Umbilical cord (tissue), 2 donors: ENCODE results near the gene C19orf53. TPM values are rescaled to one million over a fixed set of nuclear protein-coding genes. Genes with fewer than 3 reads are reported as not detected.
"Not testable (repeated sequence)": the region's sequence is repeated elsewhere in the genome, so short reads cannot be mapped to it uniquely, and the experiment has no call there.

Source experiments
- DNase-seq: peaks from one replicate; pipeline ENCODE4 v3.0.0-alpha.2; 2015; ENCODE audit warnings: low spot score
- total RNA-seq: library from RNA; depleted of rRNA; stranded (reverse); fragments of >200 nt; gene quantifications from one replicate; pipeline ENCODE4 v1.2.3, GENCODE V29; 2014; ENCODE audit warnings: low replicate concordance; ENCODE audit not compliant: insufficient read depth

Gene C19orf53
- total RNA-seq, 1 donor from 2014 or later, result 17.3 TPM

- DNase-seq, result no peak
Observed at GRCh38 chr19:13763265-13763664, 11.0 kb upstream of the C19orf53 start.

DNA sequence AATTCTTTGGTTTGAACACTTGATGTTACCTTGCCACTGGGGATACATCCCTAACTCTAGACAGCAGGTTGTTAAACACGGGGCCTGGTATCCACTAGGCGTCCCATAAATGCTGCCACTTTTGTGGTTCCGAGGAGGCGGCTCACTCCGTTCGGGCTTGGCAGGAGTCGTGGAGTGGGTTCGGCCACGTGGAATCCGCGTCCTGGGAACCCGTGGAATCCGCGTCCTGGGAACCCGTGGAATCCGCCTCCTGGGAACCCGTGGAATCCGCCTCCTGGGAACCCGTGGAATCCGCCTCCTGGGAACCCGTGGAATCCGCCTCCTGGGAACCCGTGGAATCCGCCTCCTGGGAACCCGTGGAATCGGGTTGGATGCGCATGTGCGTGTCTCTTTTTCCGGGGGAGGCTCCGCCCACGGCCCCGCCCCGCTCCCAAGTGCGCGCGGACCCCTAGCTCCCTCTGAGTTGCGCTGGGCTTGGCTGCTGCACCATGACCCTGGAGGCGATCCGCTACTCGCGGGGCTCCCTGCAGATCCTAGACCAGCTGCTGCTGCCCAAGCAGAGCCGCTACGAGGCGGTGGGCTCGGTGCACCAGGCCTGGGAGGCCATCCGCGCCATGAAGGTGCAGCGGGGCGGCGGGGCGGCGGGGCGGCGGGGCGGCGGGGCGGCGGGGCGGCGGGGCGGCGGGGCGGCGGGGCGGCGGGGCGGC, 10.0 kb upstream of the C19orf53 start, which contains the start of gene MRI1:
MRI1 (plus strand) TSS at position 422 of the 707 bp plus-strand sequence; CDS start at position 489, 67 bp downstream.
- DNase-seq, result peak; percentile 86

GRCh38 chr19:13764821-13765394, 9.3 kb upstream of the C19orf53 start:
- no peak for DNase-seq

GRCh38 chr19:13765395-13766094, 8.7 kb upstream of the C19orf53 start:
- no peak for DNase-seq

DNA sequence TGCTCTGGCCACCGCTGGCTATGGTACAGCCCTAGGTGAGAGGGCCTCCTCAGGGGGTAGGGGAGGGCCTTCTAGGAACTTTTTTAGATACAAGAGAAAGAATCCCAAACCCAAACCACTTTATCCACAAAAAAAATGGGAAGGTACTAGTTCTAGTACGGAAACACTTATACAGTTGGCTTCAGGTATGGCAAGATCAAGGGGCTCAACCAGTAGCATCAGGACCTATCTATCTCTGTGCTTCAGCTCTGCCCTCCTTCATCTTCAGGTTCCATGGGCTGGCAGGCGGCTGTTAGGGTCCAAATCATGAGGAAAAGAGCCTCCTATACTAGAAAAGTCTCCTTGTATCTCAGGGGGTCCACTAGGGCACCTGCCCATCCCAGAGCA, 8.2 kb upstream of the C19orf53 start:
- DNase-seq, result no peak

DNA sequence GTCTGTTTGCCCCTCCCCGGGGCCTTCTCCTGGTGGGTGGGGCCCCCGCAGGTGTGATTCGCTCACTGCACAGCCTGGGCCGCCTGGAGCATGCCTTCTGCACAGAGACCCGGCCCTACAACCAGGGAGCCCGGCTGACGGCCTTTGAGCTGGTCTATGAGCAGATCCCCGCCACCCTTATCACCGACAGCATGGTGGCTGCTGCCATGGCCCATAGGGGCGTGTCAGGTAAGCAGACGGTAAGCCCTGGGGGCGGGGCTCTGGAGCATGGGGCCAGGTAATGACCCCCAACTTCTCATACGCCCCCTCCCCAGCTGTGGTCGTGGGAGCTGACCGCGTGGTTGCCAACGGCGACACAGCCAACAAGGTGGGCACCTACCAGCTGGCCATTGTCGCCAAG, 5.7 kb upstream of the C19orf53 start:
- DNase-seq, result no peak

GRCh38 chr19:13770013-13770635, 4.1 kb upstream of the C19orf53 start:
- DNase-seq, result no peak

DNA sequence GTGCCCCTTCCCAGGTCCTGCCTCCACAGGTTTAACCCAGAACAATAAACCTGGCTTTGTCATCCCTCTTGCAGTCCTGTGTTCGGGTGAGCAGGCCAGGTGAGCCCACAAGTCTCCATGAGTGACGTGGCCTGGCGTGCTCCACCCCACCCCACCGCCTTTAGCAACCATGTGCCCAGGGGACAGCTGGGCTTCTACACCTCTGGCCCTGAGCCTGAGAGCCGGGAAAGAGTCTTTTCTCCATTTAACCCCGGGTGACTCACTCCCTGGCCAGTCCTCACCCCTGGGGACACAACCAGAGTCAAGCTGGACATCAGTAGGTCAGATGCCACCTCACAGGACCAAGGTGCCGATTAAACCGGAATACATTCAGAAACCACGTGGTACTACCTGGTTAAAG, 4.1 kb downstream of the C19orf53 start:
- no peak for DNase-seq

GRCh38 chr19:13778847-13779246, 4.6 kb downstream of the C19orf53 start:
- no peak for DNase-seq

- DNase-seq, result not testable (repeated sequence)
Observed at GRCh38 chr19:13779794-13780193, 5.5 kb downstream of the C19orf53 start.

- peak; percentile 98 for DNase-seq
Observed at GRCh38 chr19:13781547-13781946, 7.3 kb downstream of the C19orf53 start.

DNA sequence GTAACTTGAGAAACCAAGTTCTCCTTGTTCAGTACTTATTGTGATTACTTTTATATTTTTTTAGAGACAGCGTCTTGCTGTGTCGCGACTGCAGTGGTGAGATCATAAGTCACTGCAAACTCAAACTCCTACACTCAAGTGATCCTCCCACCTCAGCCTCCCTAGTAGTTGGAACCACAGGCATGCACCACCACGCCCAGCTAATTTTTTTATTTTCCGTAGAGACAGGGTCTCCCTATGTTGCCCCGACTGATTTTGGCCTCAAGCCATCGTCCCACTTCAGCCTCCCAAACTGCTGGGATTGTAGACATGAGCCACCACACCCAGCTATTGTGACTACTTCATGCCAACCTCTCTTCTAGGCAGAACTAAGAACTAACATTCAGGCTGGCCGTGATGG, 8.3 kb downstream of the C19orf53 start:
- no peak for DNase-seq

- DNase-seq, result no peak
Observed at GRCh38 chr19:13783565-13784500, 9.6 kb downstream of the C19orf53 start.

GRCh38 chr19:13784731-13785452, 10.6 kb downstream of the C19orf53 start:
- DNase-seq, result peak; percentile 57

DNA sequence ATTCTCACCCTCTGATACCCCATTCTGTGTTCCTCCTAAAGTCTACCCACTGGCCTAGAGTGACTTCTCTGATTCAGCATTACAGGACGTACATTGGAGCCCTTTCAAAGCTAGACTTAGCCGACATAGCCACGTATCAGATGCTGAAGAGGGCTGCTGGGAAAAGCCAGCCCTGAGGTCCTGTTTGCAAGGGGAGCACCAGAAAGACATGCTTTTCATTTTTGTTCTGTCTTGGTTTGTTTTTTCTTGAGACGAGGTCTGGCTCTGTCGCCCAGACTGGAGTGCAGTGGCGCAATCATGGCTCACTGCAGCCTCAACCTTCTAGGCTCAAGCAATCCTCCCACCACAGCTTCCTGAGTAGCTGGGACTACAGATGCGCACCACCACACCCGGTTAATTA, 14.7 kb downstream of the C19orf53 start:
- peak; percentile 58 for DNase-seq

- no peak for DNase-seq
Observed at GRCh38 chr19:13790354-13790753, 16.1 kb downstream of the C19orf53 start.

DNA sequence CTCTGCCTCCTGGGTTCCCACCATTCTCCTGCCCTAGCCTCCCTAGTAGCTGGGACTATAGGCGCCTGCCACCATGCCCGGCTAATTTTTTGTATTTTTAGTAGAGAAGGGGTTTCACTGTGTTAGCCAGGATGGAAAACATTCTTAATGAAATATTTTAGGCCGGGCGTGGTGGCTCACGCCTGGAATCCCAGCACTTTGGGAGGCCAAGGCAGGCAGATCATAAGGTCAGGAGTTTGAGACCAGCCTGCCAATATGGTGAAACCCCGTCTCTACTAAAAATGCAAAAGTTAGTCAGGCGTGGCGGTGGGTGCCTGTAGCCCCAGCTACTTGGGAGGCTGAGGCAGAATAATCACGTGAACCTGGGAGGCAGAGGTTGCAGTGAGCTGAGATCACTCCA, 19.1 kb downstream of the C19orf53 start:
- DNase-seq, result not testable (repeated sequence)

GRCh38 chr19:13794398-13794756, 20.1 kb downstream of the C19orf53 start:
- no peak for DNase-seq

GRCh38 chr19:13794757-13795589, 20.7 kb downstream of the C19orf53 start, which contains the start of gene ZSWIM4:
ZSWIM4 (plus strand) TSS chr19:13795443; CDS start chr19:13795649, 206 bp downstream.
- peak; percentile 100 for DNase-seq
